GM12874 (cell line): ENCODE data around the gene FTL.

Source experiments
- TF ChIP-seq, protein P1 (sequence below): IDR thresholded peaks from 2 replicates; pipeline ENCODE4 v1.5.1; 2011; ENCODE audit warnings: low read depth, mild to moderate bottlenecking, control low read depth, low read length, moderate library complexity; ENCODE audit not compliant: insufficient read depth

Gene FTL

DNA sequence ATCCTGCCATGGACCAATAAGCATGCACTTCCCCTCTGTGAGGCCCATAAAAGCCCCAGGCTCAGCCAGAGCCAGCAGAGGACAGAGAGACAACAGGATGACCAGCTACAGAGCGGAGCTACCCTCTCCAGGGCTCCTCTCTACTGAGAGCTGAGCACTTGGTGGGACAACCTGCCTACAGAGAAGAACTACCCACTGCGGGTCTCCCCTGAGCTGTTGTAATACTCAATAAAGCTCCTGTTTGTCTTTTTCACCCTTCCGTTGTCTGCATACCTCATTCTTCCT, 17.9 kb upstream of the FTL start:
- TF ChIP-seq, protein P1, sequence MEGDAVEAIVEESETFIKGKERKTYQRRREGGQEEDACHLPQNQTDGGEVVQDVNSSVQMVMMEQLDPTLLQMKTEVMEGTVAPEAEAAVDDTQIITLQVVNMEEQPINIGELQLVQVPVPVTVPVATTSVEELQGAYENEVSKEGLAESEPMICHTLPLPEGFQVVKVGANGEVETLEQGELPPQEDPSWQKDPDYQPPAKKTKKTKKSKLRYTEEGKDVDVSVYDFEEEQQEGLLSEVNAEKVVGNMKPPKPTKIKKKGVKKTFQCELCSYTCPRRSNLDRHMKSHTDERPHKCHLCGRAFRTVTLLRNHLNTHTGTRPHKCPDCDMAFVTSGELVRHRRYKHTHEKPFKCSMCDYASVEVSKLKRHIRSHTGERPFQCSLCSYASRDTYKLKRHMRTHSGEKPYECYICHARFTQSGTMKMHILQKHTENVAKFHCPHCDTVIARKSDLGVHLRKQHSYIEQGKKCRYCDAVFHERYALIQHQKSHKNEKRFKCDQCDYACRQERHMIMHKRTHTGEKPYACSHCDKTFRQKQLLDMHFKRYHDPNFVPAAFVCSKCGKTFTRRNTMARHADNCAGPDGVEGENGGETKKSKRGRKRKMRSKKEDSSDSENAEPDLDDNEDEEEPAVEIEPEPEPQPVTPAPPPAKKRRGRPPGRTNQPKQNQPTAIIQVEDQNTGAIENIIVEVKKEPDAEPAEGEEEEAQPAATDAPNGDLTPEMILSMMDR = no peak

DNA sequence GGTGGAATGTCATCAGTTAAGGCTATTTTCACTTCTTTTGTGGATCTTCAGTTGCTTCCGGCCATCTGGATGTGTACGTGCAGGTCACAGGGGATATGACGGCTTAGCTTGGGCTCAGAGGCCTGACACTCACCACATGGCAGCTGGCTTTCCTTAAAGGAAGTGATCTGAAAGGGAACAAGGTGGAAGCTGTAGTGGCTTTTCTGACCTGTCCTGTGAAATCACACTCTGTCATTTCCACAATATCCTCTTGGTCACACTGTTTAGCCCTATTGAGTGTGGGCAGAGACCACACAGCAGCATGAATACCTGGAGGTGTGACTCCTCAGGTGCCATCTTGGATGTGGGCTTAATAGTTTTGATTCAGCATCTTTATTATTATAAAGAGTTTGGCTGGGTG, 14.9 kb upstream of the FTL start:
- TF ChIP-seq, protein P1 = no peak

- TF ChIP-seq, protein P1 = no peak
Measured at GRCh38 chr19:48950830-48951519, 14.1 kb upstream of the FTL start.

DNA sequence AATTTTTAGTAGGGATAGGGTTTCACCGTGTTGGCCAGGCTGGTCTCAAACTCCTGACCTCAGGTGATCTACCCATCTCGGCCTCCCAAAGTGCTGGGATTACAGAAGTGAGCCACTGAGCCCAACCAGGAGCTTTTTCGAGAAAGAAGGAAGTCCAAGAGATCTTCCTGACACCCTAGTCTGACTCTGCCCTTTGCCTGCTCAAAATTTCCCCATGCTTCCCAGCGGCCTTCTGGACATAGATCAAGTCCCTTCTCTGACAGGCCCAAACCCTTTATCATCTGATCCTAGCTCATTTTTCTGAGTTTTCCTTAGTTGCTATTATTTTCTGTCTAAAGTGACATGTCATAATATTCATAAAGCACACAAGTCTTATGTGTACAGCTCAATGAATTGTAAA, 12.0 kb upstream of the FTL start:
- TF ChIP-seq, protein P1 = no peak

- TF ChIP-seq, protein P1 = no peak
Measured at GRCh38 chr19:48953990-48954594, 11.0 kb upstream of the FTL start.

GRCh38 chr19:48954595-48955307, 10.4 kb upstream of the FTL start, which contains the start of gene BAX:
Gene BAX (plus strand): TSS chr19:48954875. CDS start chr19:48954929, 54 bp downstream.
- TF ChIP-seq, protein P1 = no peak

GRCh38 chr19:48955308-48955958, 9.7 kb upstream of the FTL start:
- TF ChIP-seq, protein P1 = no peak
